ENCODE measurements around the gene MAN2A2.

DNA sequence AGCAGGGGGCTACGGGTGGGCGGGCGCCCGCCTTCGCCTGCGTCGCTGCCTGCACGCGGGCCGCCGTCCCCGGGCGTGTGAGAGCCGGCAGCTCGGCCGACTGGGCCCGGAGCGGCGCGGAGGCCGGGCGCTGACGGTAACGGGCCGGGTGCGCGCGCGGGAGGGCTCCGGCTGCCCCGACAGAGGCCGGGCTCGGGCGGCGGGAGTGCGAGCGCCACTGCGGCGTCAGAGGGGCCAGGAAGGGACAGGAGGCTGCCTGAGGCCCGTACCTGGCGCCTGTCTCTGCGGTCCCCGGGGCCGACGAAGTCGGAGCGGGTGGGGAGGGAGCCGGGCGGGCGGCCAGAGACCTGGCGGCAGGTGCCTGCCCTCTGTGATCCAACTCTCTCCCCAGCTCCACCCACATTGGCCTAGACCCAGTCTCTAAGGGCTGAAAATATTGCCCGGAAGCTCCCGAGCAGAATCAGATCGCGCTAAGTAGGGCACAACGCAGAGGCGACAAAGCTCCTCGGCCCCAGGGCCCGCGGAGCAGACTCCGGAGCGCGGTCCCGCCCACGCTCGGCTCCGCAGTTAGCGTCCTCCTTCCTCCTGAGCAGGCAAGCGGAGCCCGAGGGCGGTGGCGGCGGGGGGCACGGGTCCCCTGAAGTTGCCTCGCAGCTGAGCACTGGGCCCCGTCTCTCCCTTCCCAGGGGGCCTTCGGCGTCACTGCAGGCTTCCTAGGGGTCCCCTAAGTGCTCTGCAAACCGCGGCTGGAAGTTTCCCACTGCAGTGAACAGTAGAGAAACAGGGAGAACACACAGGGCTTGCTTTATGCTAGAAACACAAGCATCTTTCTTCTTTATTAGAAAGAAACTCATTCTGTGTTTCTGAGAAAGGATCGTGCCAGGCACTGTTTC, at the start of gene MAN2A2:
- no peak for TF ChIP-seq POLR2A (IDR thresholded peaks at IDR 0.05; ENCODE audit: low read depth)
- TF ChIP-seq, protein P1, sequence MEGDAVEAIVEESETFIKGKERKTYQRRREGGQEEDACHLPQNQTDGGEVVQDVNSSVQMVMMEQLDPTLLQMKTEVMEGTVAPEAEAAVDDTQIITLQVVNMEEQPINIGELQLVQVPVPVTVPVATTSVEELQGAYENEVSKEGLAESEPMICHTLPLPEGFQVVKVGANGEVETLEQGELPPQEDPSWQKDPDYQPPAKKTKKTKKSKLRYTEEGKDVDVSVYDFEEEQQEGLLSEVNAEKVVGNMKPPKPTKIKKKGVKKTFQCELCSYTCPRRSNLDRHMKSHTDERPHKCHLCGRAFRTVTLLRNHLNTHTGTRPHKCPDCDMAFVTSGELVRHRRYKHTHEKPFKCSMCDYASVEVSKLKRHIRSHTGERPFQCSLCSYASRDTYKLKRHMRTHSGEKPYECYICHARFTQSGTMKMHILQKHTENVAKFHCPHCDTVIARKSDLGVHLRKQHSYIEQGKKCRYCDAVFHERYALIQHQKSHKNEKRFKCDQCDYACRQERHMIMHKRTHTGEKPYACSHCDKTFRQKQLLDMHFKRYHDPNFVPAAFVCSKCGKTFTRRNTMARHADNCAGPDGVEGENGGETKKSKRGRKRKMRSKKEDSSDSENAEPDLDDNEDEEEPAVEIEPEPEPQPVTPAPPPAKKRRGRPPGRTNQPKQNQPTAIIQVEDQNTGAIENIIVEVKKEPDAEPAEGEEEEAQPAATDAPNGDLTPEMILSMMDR (IDR thresholded peaks at IDR 0.05): no peak

All from esophagus muscularis mucosa (tissue), 3 donors.